ENCODE results near the gene REV1. TPM values are rescaled to one million over a fixed set of nuclear protein-coding genes. Genes with fewer than 3 reads are reported as not detected.

The REV1 gene
- total RNA-seq, 2 donors from 2014 or later: 33.1 to 40.1 TPM

DNA sequence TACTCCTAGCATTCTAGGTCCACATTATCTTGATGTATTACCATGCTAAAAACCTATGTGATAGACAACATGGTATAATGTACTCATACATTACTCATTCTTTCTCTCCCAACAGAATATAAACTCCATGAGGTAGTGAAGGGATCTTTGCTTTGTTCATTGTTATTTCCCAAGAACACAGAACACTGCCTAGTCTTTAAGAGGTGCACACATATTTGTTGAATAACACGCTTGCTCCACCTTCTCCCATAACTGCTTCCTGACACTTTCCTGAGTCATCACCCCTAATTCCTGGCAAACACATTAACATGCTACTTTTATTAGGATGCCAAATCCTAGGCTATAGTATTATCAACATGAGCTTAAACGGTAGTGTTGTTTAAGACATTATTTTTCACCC lies 41.3 kb downstream of the REV1 start:
- Mint-ChIP-seq H3K9me3 (no peaks in the 10 kb centered on the region), H3K27ac (no peak overlapping the region), H3K36me3 (ENCODE audit: low read depth) (peaks cover 72% of the 10 kb centered on the region), H3K27me3 (no peaks in the 10 kb centered on the region), H3K4me3 (no peak overlapping the region), H3K4me1 (peaks cover 6% of the 10 kb centered on the region)
- no peak for ATAC-seq (replicated peaks)

DNA sequence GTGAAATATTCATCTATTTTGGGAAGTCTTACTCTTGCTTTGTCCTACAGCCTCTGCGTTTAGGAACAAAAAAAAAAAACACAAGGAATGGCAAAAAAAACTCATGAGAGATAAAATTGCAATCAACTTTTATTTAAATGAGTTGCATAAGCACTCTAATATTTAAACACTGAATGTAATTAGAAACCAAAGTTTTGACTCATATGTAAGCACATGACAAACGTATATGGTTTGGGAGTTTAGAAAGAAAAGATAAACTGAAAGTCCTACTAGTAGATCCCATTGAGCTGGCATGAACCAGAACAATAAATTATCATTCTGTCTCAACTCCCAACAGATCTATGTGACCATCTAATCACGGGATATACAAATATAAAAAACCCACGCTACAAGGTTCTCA lies 44.8 kb downstream of the REV1 start:
- Mint-ChIP-seq H3K27ac (peak overlapping the region; percentile 36), H3K9me3 (no peaks in the 10 kb centered on the region), H3K4me3 (no peak overlapping the region), H3K4me1 (peaks cover 6% of the 10 kb centered on the region), H3K36me3 (ENCODE audit: low read depth) (peaks cover 57% of the 10 kb centered on the region), H3K27me3 (no peaks in the 10 kb centered on the region)
- no peak for ATAC-seq (replicated peaks)

DNA sequence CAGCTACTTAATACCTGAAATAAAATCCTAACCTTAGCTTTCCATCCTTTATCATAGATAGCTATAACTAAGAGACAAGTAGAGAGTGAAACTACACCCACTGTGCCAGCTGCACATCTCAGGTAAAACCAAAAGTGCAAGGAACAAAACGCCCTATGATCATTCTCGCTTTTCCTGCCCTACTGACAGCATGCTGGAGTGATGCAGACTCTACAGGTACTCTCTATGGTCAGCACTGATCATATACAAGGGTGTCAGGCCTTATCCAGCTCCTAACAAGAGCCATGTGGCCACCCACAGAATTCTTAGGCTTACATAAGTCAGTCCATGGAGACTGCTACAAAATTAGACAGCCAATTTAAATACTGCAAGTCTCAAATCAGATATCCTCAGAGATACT lies 45.6 kb downstream of the REV1 start:
- Mint-ChIP-seq H3K9me3 (no peaks in the 10 kb centered on the region), H3K36me3 (ENCODE audit: low read depth) (peaks cover 66% of the 10 kb centered on the region), H3K4me1 (peaks cover 6% of the 10 kb centered on the region), H3K27ac (peak overlapping the region; percentile 36), H3K4me3 (no peak overlapping the region), H3K27me3 (no peaks in the 10 kb centered on the region)
- ATAC-seq (replicated peaks): peak; percentile 37

DNA sequence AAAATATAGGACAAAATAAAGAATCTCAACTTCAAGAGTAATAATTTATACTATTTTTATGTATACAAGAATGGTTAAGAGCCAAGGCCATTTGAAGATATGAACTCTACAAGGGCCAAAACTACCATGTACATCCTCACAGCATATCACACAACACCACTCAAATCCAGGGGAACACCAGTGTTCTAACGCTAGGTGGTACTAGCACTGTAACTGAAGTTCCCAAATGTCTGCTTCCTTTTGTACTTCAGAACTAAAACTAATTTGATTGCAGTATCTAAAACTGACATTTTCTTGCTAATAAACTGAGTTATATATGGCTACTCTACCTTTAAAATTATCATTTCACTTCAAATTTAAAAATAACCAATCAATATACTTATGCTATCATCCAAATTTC lies 47.0 kb downstream of the REV1 start:
- Mint-ChIP-seq H3K4me1 (peaks cover 6% of the 10 kb centered on the region), H3K4me3 (no peak overlapping the region), H3K27me3 (no peaks in the 10 kb centered on the region), H3K9me3 (no peaks in the 10 kb centered on the region), H3K36me3 (ENCODE audit: low read depth) (peaks cover 67% of the 10 kb centered on the region), H3K27ac (no peak overlapping the region)
- no peak for ATAC-seq (replicated peaks)

DNA sequence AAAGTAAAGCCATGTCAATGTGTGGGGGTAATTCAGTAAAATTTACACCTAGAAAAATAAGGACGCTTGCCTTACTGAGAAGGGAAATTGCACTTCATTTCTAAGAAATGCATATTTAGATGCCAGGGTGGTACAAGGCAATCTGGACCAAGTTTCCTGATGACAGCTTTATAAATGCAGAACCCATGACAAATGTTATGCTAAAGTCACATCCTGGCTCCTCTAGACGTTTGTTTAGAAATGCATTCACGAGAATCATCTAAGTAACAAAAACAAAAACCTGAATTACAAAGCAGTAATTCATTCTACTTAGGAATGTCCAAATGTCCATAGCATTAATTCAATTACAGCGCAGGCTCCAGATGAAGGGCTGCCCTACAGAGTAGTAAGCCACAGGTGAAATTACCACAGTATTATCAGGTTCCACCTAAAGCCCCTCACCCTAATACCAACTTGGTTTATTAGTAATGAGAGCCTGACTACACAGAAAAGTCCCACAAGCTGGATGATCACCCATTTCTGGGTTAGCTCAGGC lies 49.8 kb downstream of the REV1 start:
- Mint-ChIP-seq H3K4me1 (peaks cover 2% of the 10 kb centered on the region), H3K4me3 (no peak overlapping the region), H3K27me3 (no peaks in the 10 kb centered on the region), H3K36me3 (ENCODE audit: low read depth) (peaks cover 57% of the 10 kb centered on the region), H3K27ac (no peak overlapping the region), H3K9me3 (no peaks in the 10 kb centered on the region)
- no peak for ATAC-seq (replicated peaks)

DNA sequence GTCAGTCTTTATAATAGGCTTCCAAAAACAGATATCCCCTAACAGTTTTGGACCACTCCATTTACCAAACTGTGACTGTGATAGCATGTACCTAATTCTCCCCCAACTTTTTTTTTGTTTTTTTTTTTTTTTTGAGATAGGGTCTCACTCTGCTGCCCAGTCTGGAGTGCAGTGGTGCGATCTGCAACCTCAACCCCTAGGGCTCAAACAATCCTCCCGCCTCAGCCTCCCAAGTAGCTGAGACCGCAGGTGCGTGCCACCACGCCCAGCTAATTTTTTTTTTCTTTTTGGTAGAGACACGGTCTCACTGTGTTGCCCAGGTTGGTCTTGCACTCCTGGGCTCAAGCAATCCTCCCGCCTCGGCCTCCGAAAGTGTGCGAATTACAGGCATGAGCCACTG lies 52.9 kb downstream of the REV1 start:
- Mint-ChIP-seq H3K9me3 (no peaks in the 10 kb centered on the region), H3K36me3 (ENCODE audit: low read depth) (peaks cover 78% of the 10 kb centered on the region), H3K4me1 (no peaks in the 10 kb centered on the region), H3K4me3 (no peak overlapping the region), H3K27me3 (no peaks in the 10 kb centered on the region), H3K27ac (peak overlapping the region; percentile 10)
- ATAC-seq (replicated peaks): no peak

DNA sequence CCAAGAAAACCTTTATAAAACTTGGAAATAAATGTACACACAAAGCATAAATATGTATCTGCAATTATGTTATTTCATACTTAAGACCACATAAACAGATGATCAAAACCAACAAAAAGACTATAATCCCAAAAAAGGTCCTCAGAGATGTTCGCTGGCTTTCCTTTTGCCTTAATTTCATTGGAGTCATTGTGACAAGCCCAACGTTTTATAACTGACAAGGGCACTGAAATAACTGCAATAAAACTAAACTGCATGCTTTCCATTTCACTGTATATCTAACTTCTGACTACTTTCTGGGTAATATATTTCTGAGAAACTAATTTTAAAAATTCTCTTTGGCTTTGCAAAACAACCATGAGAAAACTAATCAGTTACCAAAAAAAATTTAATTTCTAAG lies 56.5 kb downstream of the REV1 start:
- Mint-ChIP-seq H3K4me1 (peaks cover 7% of the 10 kb centered on the region), H3K27me3 (no peaks in the 10 kb centered on the region), H3K9me3 (no peaks in the 10 kb centered on the region), H3K4me3 (no peak overlapping the region), H3K27ac (no peak overlapping the region), H3K36me3 (ENCODE audit: low read depth) (peaks cover 82% of the 10 kb centered on the region)
- ATAC-seq (replicated peaks): no peak

DNA sequence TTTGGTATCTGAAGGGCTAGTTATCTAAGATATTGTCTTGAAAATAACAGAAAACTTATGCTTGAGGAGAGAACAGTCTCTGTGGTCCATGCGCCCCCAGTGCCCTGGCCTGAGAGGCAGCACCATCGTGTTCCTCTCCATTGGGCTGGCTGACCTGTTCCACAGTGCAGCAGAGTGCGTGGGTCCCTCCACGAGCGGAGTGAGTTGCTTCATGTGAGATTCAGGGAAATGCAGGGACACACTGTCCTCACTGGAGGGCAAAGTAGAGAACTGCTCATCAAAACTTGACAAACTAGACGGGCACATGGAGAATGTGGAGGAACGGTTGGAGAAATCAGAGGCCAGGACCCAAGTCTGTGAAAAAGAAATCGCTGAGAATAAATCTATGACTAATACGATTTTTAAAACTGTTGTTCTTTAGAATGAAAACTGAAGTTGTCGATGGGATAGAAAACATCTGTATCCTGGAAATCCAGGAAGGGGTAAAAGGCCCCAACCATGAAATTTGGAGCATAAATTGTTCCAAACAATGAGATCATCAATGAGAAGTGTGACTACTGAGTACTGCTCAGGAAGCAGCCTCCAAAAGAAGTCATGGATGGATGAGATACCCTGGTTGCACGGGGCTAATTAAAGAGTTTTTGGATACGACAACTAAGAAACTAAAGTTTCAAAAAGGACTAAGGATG lies 58.1 kb downstream of the REV1 start:
- Mint-ChIP-seq H3K27ac (no peak overlapping the region), H3K4me3 (no peak overlapping the region), H3K27me3 (no peaks in the 10 kb centered on the region), H3K9me3 (no peaks in the 10 kb centered on the region), H3K4me1 (peaks cover 7% of the 10 kb centered on the region), H3K36me3 (ENCODE audit: low read depth) (peaks cover 83% of the 10 kb centered on the region)
- no peak for ATAC-seq (replicated peaks)

DNA sequence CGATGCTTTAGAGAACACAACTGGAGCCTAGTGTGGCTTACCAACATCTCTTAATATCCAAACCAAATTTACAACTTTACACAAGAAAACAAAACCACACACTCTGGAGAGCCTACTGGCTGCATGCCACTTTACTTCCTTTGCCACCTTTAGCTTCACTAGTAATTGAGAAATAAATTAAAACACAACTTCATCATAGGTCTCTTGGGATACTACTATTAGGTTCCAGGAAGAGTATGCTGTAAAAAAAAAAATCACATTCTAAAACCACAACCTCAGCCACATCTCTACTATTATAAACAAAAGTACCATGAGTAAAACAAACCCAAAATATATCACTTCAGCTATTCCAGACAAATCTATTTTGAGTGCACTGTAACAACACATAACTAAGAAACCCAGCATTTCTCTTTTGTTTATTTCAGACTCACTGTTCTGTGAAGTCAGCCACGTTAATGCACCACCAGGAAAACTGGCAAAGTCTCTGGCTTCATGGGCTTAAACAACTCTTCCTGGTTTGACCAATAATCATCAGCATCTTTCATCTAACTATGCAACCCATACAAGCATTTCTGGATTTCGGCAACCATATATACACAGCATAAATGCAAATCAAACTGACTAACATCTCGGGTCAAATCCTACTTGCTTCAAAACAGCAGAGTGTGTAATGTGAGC lies 59.1 kb downstream of the REV1 start:
- Mint-ChIP-seq H3K27ac (peak overlapping the region; percentile 73), H3K4me1 (peaks cover 7% of the 10 kb centered on the region), H3K27me3 (no peaks in the 10 kb centered on the region), H3K36me3 (ENCODE audit: low read depth) (peaks cover 86% of the 10 kb centered on the region), H3K4me3 (no peak overlapping the region), H3K9me3 (no peaks in the 10 kb centered on the region)
- ATAC-seq (replicated peaks): no peak

DNA sequence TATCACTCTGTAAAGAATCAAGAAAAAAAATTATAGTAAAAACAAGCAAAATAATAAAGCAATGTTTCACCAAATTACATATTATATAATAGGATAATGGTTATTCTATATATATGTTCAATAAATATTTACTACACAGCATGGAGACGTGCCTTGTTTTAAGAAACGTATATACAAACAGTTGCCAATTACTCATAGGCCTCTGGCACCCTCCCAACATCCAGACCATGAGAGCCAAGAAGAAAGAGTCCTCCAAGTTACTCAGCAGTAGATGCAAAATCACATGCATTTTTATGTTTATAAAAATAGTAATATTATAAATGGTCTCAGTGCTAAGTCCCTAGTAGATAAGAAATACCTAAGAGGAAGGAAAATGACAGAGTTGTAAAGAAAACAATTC lies 64.8 kb downstream of the REV1 start:
- Mint-ChIP-seq H3K4me1 (no peaks in the 10 kb centered on the region), H3K4me3 (no peak overlapping the region), H3K27me3 (no peaks in the 10 kb centered on the region), H3K36me3 (ENCODE audit: low read depth) (peaks cover 90% of the 10 kb centered on the region), H3K27ac (no peak overlapping the region), H3K9me3 (no peaks in the 10 kb centered on the region)
- ATAC-seq (replicated peaks): no peak

DNA sequence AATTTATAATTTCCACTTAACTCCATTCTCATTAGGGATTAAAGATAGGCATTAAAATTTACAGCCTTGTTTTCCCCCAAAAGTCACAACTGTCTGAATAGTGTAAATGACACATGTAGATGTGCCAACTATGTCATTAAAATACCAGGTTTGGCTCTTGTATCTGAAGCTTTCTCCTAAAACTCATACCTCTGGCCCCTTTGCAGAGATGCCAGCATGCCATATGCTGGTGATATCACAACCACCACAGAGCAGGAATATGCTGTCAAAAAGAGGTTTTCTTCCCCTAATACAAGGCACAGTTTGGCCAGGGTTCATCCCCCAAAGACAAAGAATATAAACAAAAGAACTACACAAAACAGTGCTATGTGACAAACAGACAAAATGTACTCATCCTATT lies 65.4 kb downstream of the REV1 start:
- Mint-ChIP-seq H3K4me3 (no peak overlapping the region), H3K27ac (no peak overlapping the region), H3K4me1 (no peaks in the 10 kb centered on the region), H3K9me3 (no peaks in the 10 kb centered on the region), H3K27me3 (no peaks in the 10 kb centered on the region), H3K36me3 (ENCODE audit: low read depth) (peaks cover 90% of the 10 kb centered on the region)
- ATAC-seq (replicated peaks): no peak

DNA sequence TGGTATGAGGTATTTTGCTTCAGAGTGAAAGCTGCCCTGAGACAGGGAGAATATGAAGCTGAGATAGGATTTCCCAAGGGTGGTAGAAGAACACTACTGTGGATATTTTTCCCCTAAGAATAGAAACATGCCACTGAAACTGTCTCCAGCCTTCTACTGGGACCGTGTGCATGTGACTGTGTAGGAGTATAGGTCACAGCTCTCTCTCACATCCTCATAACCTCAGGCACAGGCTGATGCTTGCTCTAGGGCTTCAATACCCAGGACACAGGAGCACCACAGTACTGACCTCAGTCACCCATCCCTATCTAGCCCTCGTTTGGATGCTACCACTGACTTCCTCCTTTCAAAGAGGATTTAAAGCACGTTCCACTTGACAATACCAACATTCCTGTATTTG lies 67.2 kb downstream of the REV1 start:
- no peak overlapping the region for H3K4me3 Mint-ChIP-seq
- H3K9me3 Mint-ChIP-seq: no peaks in the 10 kb centered on the region
- no peaks in the 10 kb centered on the region for H3K4me1 Mint-ChIP-seq
- no peak for ATAC-seq (replicated peaks)
- no peaks in the 10 kb centered on the region for H3K27me3 Mint-ChIP-seq
- peaks cover 90% of the 10 kb centered on the region for H3K36me3 Mint-ChIP-seq (ENCODE audit: low read depth)
- H3K27ac Mint-ChIP-seq: no peak overlapping the region

DNA sequence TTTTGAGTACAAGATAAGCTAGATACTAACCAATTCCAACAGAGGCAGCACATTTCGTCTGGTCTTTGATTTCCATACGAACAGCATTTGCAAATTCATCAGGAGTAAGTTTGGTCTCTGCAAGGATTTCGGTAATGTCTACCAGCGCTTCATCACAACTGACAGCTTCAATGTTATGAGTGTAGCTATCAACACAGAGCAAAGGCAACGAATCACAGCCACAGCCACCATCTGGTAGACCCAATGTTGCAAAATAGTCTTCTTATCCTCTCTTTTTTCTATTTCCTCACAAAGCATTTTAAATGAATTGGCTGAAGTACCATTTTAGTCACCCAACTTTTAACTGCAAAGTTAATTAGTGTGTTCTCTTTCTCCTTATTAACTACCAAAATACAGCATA lies 68.3 kb downstream of the REV1 start:
- no peak for ATAC-seq (replicated peaks)
- Mint-ChIP-seq H3K27ac (no peak overlapping the region), H3K9me3 (no peaks in the 10 kb centered on the region), H3K36me3 (ENCODE audit: low read depth) (peaks cover 90% of the 10 kb centered on the region), H3K4me1 (no peaks in the 10 kb centered on the region), H3K27me3 (no peaks in the 10 kb centered on the region), H3K4me3 (no peak overlapping the region)

DNA sequence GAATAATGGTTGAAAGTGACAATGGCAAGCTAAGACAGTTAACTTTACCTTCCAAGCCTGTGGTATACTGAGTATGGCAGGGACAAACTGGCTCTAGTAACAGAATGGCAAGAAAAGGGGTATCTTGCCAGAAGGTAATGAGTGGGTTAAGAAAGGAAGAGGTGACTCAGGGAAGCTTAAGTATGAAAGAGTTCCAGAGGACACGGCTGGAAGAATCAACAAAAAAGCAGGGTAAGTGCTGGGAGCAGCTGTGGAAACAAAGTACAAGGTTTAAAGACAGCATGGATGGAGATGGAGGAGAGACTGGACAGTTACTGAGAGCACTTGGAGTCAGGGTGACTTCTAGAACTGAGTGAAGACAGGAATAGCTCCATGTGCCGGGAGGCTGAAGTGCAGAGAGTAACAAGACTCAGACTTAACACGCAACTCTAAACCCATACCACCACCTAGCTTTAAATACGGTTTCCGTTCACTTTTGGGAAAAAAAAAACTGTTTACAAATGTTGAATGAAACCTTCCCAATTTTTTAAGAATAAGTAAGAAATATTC lies 69.0 kb downstream of the REV1 start:
- no peaks in the 10 kb centered on the region for H3K9me3 Mint-ChIP-seq
- no peak for ATAC-seq (replicated peaks)
- H3K36me3 Mint-ChIP-seq (ENCODE audit: low read depth): peaks cover 95% of the 10 kb centered on the region

DNA sequence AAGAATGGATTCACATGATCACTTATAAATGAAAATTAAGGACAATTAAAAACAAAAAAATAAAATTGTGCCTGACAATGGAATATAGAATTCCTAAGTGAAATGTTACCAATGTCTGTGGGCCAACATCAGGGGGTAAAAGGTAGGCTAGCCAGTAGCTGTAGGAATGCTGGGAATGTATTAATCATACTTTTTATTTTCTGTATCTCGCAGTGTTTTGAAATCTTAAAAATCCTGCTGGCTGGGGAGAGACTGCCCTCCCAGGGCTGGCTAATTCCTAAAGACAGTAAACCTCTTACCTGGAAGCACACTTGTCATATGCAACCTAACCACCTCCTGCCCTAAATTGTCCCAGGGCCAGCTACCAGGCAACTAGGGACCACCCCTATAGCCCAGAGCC lies 69.8 kb downstream of the REV1 start:
- no peaks in the 10 kb centered on the region for H3K4me1 Mint-ChIP-seq
- no peak overlapping the region for H3K27ac Mint-ChIP-seq
- H3K27me3 Mint-ChIP-seq: no peaks in the 10 kb centered on the region
- no peak overlapping the region for H3K4me3 Mint-ChIP-seq
- ATAC-seq (replicated peaks): no peak
- H3K36me3 Mint-ChIP-seq (ENCODE audit: low read depth): peaks cover 96% of the 10 kb centered on the region
- H3K9me3 Mint-ChIP-seq: no peaks in the 10 kb centered on the region

More for the DNA sequence above, 69.0 kb downstream of the REV1 start:
- no peaks in the 10 kb centered on the region for H3K27me3 Mint-ChIP-seq
- H3K27ac Mint-ChIP-seq: no peak overlapping the region
- no peaks in the 10 kb centered on the region for H3K4me1 Mint-ChIP-seq
- no peak overlapping the region for H3K4me3 Mint-ChIP-seq

Measured in activated T-helper 17 cell treated with anti-CD3 and anti-CD28 coated beads, Interleukin-2, amount 50 U/mL, for 72 hours (primary cell).